Neural progenitor cell (in vitro differentiated cells): ENCODE data around the gene PMFBP1.

ENCODE experiments used
- EZH2phosphoT487 ChIP-seq: fragments of 200-600 bp; sonication (generic); IDR thresholded peaks from 2 replicates; pipeline ENCODE4 v1.6.1; 2017; ENCODE audit warnings: antibody characterized with exemption
- TF ChIP-seq, protein P1 (sequence below): fragments of 200-600 bp; sonication (generic); IDR thresholded peaks from 2 replicates; pipeline ENCODE4 v1.5.1; 2017; ENCODE audit warnings: antibody characterized with exemption, mild to moderate bottlenecking

DNA sequence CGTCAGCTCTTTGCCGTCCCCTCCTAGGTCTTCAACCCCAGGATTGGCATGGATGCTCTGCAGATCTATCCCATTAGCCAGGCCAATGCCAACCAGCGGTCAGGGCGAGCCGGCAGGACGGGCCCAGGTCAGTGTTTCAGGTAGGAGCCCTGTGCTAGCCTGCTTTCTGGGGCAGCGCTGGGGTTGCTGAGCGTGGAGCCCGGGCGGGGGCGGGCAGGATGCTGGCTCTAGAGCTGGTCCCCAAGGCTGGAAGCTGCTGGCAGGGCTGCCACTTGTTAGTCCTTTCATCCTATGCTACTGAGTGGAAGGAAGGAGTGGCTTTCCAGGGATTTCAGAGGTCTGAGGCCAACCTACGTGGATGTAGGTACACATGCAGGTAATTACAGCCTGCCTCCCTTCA, 66.0 kb downstream of the PMFBP1 start:
- TF ChIP-seq, protein P1, sequence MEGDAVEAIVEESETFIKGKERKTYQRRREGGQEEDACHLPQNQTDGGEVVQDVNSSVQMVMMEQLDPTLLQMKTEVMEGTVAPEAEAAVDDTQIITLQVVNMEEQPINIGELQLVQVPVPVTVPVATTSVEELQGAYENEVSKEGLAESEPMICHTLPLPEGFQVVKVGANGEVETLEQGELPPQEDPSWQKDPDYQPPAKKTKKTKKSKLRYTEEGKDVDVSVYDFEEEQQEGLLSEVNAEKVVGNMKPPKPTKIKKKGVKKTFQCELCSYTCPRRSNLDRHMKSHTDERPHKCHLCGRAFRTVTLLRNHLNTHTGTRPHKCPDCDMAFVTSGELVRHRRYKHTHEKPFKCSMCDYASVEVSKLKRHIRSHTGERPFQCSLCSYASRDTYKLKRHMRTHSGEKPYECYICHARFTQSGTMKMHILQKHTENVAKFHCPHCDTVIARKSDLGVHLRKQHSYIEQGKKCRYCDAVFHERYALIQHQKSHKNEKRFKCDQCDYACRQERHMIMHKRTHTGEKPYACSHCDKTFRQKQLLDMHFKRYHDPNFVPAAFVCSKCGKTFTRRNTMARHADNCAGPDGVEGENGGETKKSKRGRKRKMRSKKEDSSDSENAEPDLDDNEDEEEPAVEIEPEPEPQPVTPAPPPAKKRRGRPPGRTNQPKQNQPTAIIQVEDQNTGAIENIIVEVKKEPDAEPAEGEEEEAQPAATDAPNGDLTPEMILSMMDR, result no peak
- TF ChIP-seq EZH2phosphoT487, result no peak
